HepG2 (cell line): ENCODE data around the gene ATP1A2. TPM values are rescaled to one million over a fixed set of nuclear protein-coding genes. Genes with fewer than 3 reads are reported as not detected.
A peak's percentile ranks its signal among the peaks of the same experiment; 100 is the strongest.

Experiments used
- ATAC-seq: fragments of 200-7000 bp; cut with Tn5 transposase; 3 replicates; pipeline ENCODE4 v1.9.1; 2020; ENCODE audit warnings: mild to moderate bottlenecking, moderate library complexity
- BruUV-seq: library from RNA; stranded (reverse); fragments of 400-500 nt; replicated peaks from 2 replicates; lab custom pipeline; 2021; lab: Mats Ljungman, UMichigan
- CTCF ChIA-PET: fragments of 300-600 bp; formaldehyde crosslinking; extraction: SDS; loops from one replicate; lab custom pipeline; 2021; ENCODE audit warnings: low total read pairs, inconsistent platforms, low intra/inter-chr PET ratio; lab: Yijun Ruan, JAX
- POLR2A ChIA-PET: fragments of 350-600 bp; sonication (Branson Sonifier 250); formaldehyde crosslinking; loops from one replicate; lab custom pipeline; 2020; ENCODE audit warnings: antibody characterized with exemption, inconsistent platforms; lab: Yijun Ruan, JAX
- DNase-seq: peaks from one replicate; pipeline ENCODE4 v3.0.0-alpha.2; 2015; ENCODE audit warnings: low spot score
- FAIRE-seq: peaks from 3 replicates; lab custom pipeline; 2011; peaks lifted over from hg19 to GRCh38; lab: Jason Lieb, UNC
- H2AFZ ChIP-seq: one replicate; pipeline ENCODE4 v1.6.1; 2011; ENCODE audit warnings: low read length, inconsistent platforms
- H3K27ac ChIP-seq: fragments of 300-600 bp; 3 replicates; pipeline ENCODE4 v1.8.0; 2011; ENCODE audit warnings: mixed run types, mild to moderate bottlenecking, mixed read lengths, low read length, inconsistent platforms; ENCODE audit not compliant: insufficient read depth; ENCODE audit errors: extremely low read length
- H3K27me3 ChIP-seq, 2 experiments: fragments of 200-600 bp in 1 of 2; 2 replicates in 1 of 2; 3 replicates in 1 of 2; pipeline versions ENCODE4 v1.6.0 to v1.8.0; 2011; ENCODE audit warnings: low read length in 2 of 2, mild to moderate bottlenecking in 2 of 2, moderate library complexity in 2 of 2, inconsistent platforms in 1 of 2; ENCODE audit not compliant: insufficient read depth in 2 of 2, control insufficient read depth in 1 of 2
- H3K36me3 ChIP-seq, 2 experiments: fragments of 200-600 bp in 1 of 2; replicated peaks in 1 of 2; 2 replicates in 1 of 2; 3 replicates in 1 of 2; pipeline versions ENCODE4 v1.5.1 to v1.8.0; 2011; ENCODE audit warnings: low read length in 2 of 2, inconsistent platforms in 1 of 2; ENCODE audit not compliant: insufficient read depth in 2 of 2, control insufficient read depth in 1 of 2
- H3K4me1 ChIP-seq: 2 replicates; pipeline ENCODE4 v1.5.1; 2012; ENCODE audit warnings: low read length, inconsistent platforms; ENCODE audit not compliant: insufficient read depth
- H3K4me2 ChIP-seq: 2 replicates; pipeline ENCODE4 v1.6.0; 2011; ENCODE audit warnings: low read depth, low read length, inconsistent platforms
- H3K4me3 ChIP-seq, 3 experiments: fragments of 200-600 bp in 1 of 3; sonication (generic), shearing (Covaris generic) in 1 of 3; replicated peaks in 1 of 3; 2 replicates each; pipeline ENCODE4 v1.5.1; 2011 to 2016; ENCODE audit warnings: low read length in 3 of 3, inconsistent platforms in 2 of 3, low read depth in 2 of 3, mild to moderate bottlenecking in 2 of 3, control low read depth in 1 of 3, mixed read lengths in 1 of 3; ENCODE audit not compliant: insufficient read depth in 1 of 3
- H3K79me2 ChIP-seq: one replicate; pipeline ENCODE4 v1.6.1; 2011; ENCODE audit warnings: low read length, inconsistent platforms; ENCODE audit not compliant: insufficient read depth
- H3K9ac ChIP-seq: 2 replicates; pipeline ENCODE4 v1.6.0; 2011; ENCODE audit warnings: mild to moderate bottlenecking, low read depth, low read length, inconsistent platforms; ENCODE audit not compliant: insufficient read depth
- H3K9me3 ChIP-seq: 2 replicates; pipeline ENCODE4 v1.5.1; 2012; ENCODE audit warnings: mild to moderate bottlenecking, low read length
- H4K20me1 ChIP-seq: 2 replicates; pipeline ENCODE4 v1.6.0; 2011; ENCODE audit warnings: inconsistent platforms, mild to moderate bottlenecking, low read length, moderate library complexity; ENCODE audit not compliant: insufficient read depth
- CAMTA2 ChIP-seq: sonication (generic); formaldehyde crosslinking; IDR thresholded peaks from 2 replicates; pipeline ENCODE4 v1.4.0; 2020; ENCODE audit warnings: mild to moderate bottlenecking, missing genetic modification reagents, borderline replicate concordance
- KLF13 ChIP-seq: sonication (generic); formaldehyde crosslinking; IDR thresholded peaks from 2 replicates; pipeline ENCODE4 v1.4.0; 2020; ENCODE audit warnings: mild to moderate bottlenecking, missing genetic modification reagents
- LCORL ChIP-seq, 2 experiments: fragments of 450-650 bp in 1 of 2; sonication (generic) in 1 of 2; formaldehyde crosslinking in 1 of 2; IDR thresholded peaks; 2 replicates each; pipeline versions ENCODE4 v1.5.0 to v1.6.1; 2017 to 2020; ENCODE audit warnings: antibody characterized with exemption in 1 of 2, missing genetic modification reagents in 1 of 2
- NR2F2 ChIP-seq: IDR thresholded peaks from 2 replicates; pipeline ENCODE4 v1.6.1; 2012; ENCODE audit warnings: low read depth, inconsistent platforms, borderline replicate concordance
- SRSF9 ChIP-seq: fragments of 200-400 bp; formaldehyde crosslinking; IDR thresholded peaks from 2 replicates; pipeline ENCODE4 v1.6.1; 2018; ENCODE audit warnings: borderline replicate concordance, mild to moderate bottlenecking, low read depth, low read length; ENCODE audit not compliant: insufficient read depth, poor library complexity, severe bottlenecking
- TBX3 ChIP-seq: fragments of 450-650 bp; IDR thresholded peaks from 2 replicates; pipeline ENCODE4 v1.6.1; 2017; ENCODE audit warnings: antibody characterized with exemption, mild to moderate bottlenecking, inconsistent platforms, borderline replicate concordance
- ZC3H13 ChIP-seq: sonication (generic); formaldehyde crosslinking; IDR thresholded peaks from 2 replicates; pipeline ENCODE4 v1.8.1; 2023; ENCODE audit warnings: mild to moderate bottlenecking, missing genetic modification reagents, moderate library complexity
- ZNF30 ChIP-seq: sonication (generic); formaldehyde crosslinking; IDR thresholded peaks from 2 replicates; pipeline ENCODE4 v1.5.0; 2020; ENCODE audit warnings: mild to moderate bottlenecking, missing genetic modification reagents
- ZNF562 ChIP-seq: sonication (generic); formaldehyde crosslinking; IDR thresholded peaks from 2 replicates; pipeline ENCODE4 v1.8.0; 2022; ENCODE audit warnings: missing genetic modification reagents, borderline replicate concordance
- ZNF879 ChIP-seq: sonication (generic); formaldehyde crosslinking; IDR thresholded peaks from 2 replicates; pipeline ENCODE4 v1.8.1; 2023; ENCODE audit warnings: missing genetic modification reagents
- WGBS: methylation state at CpG from one replicate; pipeline ENCODE4 v1.1.6; 2017; ENCODE audit warnings: low lambda C conversion rate; 5-methylcytosine and 5-hydroxymethylcytosine counted together
- in situ Hi-C: cut with HindIII; loops from 2 replicates; pipeline ENCODE4 v1.10.0; 2017; ENCODE audit warnings: low pct_unique_long_range_greater_than_20kb; ENCODE audit not compliant: extremely low pct_ligation_motif_present
- intact Hi-C: fragments of 100-400 bp; cut with micrococcal nuclease; formaldehyde crosslinking; loops from one replicate; pipeline ENCODE4 v1.10.0; 2022; ENCODE audit not compliant: unreplicated experiment
- polyA plus RNA-seq, 8 experiments: library from polyadenylated mRNA; depleted of rRNA in 3 of 8; stranded (reverse) in 7 of 8; unstranded in 1 of 8; fragments of >200 nt; fragmentation: Illumina TruSeq in 4 of 8; extraction: Trizol in 4 of 8; gene quantifications; 2 replicates each; pipeline versions ENCODE4 v1.2.1 to v1.2.3, GENCODE V29; 2011 to 2016; ENCODE audit warnings: low read depth in 4 of 8, missing spikeins in 1 of 8, mixed read lengths in 1 of 8; ENCODE audit not compliant: insufficient read depth in 1 of 8
- total RNA-seq, 5 experiments: library from RNA; depleted of rRNA; stranded (reverse); fragments of >200 nt; fragmentation: Illumina TruSeq; extraction: Trizol; gene quantifications; 2 replicates each; pipeline ENCODE4 v1.2.3, GENCODE V29; 2016; ENCODE audit warnings: low read depth in 1 of 5
- TF ChIP-seq, protein P1 (sequence below): sonication (generic); formaldehyde crosslinking; IDR thresholded peaks from 2 replicates; pipeline ENCODE4 v1.4.0; 2020; ENCODE audit warnings: missing genetic modification reagents
- TF ChIP-seq, protein P2 (sequence below), 2 experiments: sonication (generic) in 1 of 2; formaldehyde crosslinking in 1 of 2; IDR thresholded peaks; 2 replicates each; pipeline versions ENCODE4 v1.4.0 to v1.6.1; 2018 to 2020; ENCODE audit warnings: missing genetic modification reagents in 2 of 2, borderline replicate concordance in 1 of 2, low read depth in 1 of 2, mild to moderate bottlenecking in 1 of 2, missing biosample characterization in 1 of 2
- TF ChIP-seq, protein P3 (sequence below): IDR thresholded peaks from 2 replicates; pipeline ENCODE4 v1.6.1; 2016

The ATP1A2 gene
- total and polyA plus RNA-seq, 2 of the 13 experiments (the other 11 are each of a cell fraction or from before 2014, with no cell fraction given) = 0.16 TPM; not detected in 1

DNA sequence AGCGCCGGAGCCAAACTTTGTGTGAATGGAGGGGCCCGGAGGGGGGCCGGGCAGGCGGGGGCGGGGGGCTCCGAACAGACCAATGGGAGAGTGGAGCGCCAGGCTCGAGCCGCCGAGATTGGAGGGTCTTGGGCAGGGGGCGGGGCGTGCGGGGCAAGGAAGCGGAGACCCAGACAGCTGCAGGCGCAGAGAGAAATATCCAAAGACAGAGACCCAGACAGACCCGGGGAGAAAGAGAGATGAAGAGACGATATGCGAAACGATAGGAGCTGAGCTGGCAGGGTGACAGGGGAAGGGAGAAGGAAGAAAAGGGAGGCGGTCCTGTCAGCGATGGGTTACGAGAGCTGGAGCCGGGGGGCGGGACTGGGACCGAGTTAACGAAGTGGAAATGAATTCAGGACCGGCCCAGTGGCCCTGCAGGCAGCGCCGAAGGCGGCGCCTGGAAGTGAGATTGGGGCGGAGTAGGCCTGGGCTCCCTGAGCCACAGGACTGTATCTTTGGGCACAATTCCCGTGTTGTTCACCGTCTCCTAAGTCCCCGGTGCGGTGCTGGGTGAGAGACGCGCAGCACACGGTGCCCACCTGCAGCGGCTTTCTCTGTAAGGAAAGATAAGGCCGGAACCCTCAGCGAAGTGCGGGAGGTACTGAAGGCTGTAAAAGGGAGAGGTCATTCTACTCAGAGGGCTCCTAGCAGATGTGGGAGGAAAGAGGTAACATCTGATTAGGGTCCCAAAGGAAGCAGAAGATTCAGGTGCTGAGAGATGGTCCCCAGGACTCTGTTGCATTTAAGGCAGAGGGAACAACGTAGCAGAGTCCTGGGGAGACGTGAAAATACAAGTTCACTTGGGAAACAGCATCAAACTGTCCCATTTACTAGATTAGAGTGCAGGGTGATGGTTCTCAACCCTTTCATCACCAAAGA is 45.1 kb upstream of the ATP1A2 start:
- Histone ChIP-seq H3K79me2 (peaks cover 3% of the 10 kb centered on the region), H4K20me1 (no peaks in the 10 kb centered on the region), H3K4me2 (peak overlapping the region; percentile 92), H3K27me3 (no peaks in the 10 kb centered on the region; a peak in 1 of 5 replicates), H3K27ac (peak overlapping the region; percentile 39), H3K36me3 (no peaks in the 10 kb centered on the region; a peak in 1 of 5 replicates), H3K9ac (peak overlapping the region; percentile 72), H3K4me1 (peaks cover 83% of the 10 kb centered on the region), H3K4me3 (peak overlapping the region; percentile 80 to 87 (median 83)), H3K9me3 (no peaks in the 10 kb centered on the region), H2AFZ (peak overlapping the region; percentile 80)
- FAIRE-seq (peak; percentile 57), ATAC-seq (peak; percentile 95), DNase-seq (peak; percentile 81)
- BruUV-seq = TSS peak; percentile 85
- in situ Hi-C loops (no loop called here), intact Hi-C loops (loop anchor here (1.0 kb wide), 2 partner anchors 17 to 38 kb away; no protein-coding TSS in a partner anchor)
- CTCF ChIA-PET = no interaction called here
- 2% methylated on average over 43 of the region's 46 CpGs for WGBS
- POLR2A ChIA-PET = interaction anchor here (0.9 to 3.4 kb wide), 6 partner anchors 8 to 192 kb away, joined by 4 to 25 read pairs (median 5); partner anchors contain the start of genes DCAF8, IGSF8 and PIGM
- TF ChIP-seq ZC3H13 (CRISPR knock-in tag) (no peak), NR2F2 (no peak), KLF13 (CRISPR knock-in tag) (no peak), ZNF30 (CRISPR knock-in tag) (no peak), TBX3 (no peak), ZNF879 (CRISPR knock-in tag) (no peak), SRSF9 (no peak), ZNF562 (CRISPR knock-in tag) (no peak), LCORL (IDR thresholded peaks at IDR 0.05) (no peak), LCORL (CRISPR knock-in tag; IDR thresholded peaks at IDR 0.05) (0 out of 2 replicates have a peak, but pooled peaks have one; percentile 44), CAMTA2 (CRISPR knock-in tag) (no peak)
- TF ChIP-seq, protein P1, sequence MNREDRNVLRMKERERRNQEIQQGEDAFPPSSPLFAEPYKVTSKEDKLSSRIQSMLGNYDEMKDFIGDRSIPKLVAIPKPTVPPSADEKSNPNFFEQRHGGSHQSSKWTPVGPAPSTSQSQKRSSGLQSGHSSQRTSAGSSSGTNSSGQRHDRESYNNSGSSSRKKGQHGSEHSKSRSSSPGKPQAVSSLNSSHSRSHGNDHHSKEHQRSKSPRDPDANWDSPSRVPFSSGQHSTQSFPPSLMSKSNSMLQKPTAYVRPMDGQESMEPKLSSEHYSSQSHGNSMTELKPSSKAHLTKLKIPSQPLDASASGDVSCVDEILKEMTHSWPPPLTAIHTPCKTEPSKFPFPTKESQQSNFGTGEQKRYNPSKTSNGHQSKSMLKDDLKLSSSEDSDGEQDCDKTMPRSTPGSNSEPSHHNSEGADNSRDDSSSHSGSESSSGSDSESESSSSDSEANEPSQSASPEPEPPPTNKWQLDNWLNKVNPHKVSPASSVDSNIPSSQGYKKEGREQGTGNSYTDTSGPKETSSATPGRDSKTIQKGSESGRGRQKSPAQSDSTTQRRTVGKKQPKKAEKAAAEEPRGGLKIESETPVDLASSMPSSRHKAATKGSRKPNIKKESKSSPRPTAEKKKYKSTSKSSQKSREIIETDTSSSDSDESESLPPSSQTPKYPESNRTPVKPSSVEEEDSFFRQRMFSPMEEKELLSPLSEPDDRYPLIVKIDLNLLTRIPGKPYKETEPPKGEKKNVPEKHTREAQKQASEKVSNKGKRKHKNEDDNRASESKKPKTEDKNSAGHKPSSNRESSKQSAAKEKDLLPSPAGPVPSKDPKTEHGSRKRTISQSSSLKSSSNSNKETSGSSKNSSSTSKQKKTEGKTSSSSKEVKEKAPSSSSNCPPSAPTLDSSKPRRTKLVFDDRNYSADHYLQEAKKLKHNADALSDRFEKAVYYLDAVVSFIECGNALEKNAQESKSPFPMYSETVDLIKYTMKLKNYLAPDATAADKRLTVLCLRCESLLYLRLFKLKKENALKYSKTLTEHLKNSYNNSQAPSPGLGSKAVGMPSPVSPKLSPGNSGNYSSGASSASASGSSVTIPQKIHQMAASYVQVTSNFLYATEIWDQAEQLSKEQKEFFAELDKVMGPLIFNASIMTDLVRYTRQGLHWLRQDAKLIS (CRISPR knock-in tag) = no peak
- TF ChIP-seq, protein P2, sequence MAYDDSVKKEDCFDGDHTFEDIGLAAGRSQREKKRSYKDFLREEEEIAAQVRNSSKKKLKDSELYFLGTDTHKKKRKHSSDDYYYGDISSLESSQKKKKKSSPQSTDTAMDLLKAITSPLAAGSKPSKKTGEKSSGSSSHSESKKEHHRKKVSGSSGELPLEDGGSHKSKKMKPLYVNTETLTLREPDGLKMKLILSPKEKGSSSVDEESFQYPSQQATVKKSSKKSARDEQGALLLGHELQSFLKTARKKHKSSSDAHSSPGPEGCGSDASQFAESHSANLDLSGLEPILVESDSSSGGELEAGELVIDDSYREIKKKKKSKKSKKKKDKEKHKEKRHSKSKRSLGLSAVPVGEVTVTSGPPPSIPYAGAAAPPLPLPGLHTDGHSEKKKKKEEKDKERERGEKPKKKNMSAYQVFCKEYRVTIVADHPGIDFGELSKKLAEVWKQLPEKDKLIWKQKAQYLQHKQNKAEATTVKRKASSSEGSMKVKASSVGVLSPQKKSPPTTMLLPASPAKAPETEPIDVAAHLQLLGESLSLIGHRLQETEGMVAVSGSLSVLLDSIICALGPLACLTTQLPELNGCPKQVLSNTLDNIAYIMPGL (CRISPR knock-in tag; IDR thresholded peaks at IDR 0.05; ENCODE audit: borderline replicate concordance in 1 of 2, low read depth in 1 of 2) = peak in 1 of 2 experiments; percentile 48; a peak in 1 of 4 replicates
- TF ChIP-seq, protein P3, sequence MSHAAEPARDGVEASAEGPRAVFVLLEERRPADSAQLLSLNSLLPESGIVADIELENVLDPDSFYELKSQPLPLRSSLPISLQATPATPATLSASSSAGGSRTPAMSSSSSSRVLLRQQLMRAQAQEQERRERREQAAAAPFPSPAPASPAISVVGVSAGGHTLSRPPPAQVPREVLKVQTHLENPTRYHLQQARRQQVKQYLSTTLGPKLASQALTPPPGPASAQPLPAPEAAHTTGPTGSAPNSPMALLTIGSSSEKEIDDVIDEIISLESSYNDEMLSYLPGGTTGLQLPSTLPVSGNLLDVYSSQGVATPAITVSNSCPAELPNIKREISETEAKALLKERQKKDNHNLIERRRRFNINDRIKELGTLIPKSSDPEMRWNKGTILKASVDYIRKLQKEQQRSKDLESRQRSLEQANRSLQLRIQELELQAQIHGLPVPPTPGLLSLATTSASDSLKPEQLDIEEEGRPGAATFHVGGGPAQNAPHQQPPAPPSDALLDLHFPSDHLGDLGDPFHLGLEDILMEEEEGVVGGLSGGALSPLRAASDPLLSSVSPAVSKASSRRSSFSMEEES (CRISPR knock-in tag) = no peak
